HEK293T (cell line): Measurements from ENCODE around the gene SNRNP40.

Experiments
- CTCF ChIA-PET: fragments of 350-600 bp; formaldehyde crosslinking; extraction: SDS; loops from one replicate; lab custom pipeline; 2021; ENCODE audit warnings: antibody characterized with exemption, inconsistent platforms; lab: Yijun Ruan, JAX
- POLR2A ChIA-PET: fragments of 350-600 bp; formaldehyde crosslinking; extraction: SDS; loops from one replicate; lab custom pipeline; 2020; ENCODE audit warnings: antibody characterized with exemption, inconsistent platforms; lab: Yijun Ruan, JAX
- DNase-seq: peaks from one replicate; pipeline ENCODE4 v3.0.0; 2012; ENCODE audit warnings: mixed read lengths; ENCODE audit errors: extremely low spot score
- ARNT ChIP-seq: fragments of 450-650 bp; IDR thresholded peaks from 2 replicates; pipeline ENCODE4 v1.6.1; 2017; ENCODE audit warnings: mild to moderate bottlenecking
- BHLHE40 ChIP-seq: fragments of 450-650 bp; IDR thresholded peaks from 2 replicates; pipeline ENCODE4 v1.6.1; 2016; ENCODE audit warnings: mild to moderate bottlenecking, moderate library complexity, borderline replicate concordance
- CTBP1 ChIP-seq: fragments of 450-650 bp; IDR thresholded peaks from 2 replicates; pipeline ENCODE4 v1.6.1; 2016; ENCODE audit warnings: borderline replicate concordance
- ELF4 ChIP-seq: fragments of 450-650 bp; IDR thresholded peaks from 2 replicates; pipeline ENCODE4 v1.6.1; 2017; ENCODE audit warnings: antibody characterized with exemption
- FOXA1 ChIP-seq: fragments of 450-650 bp; IDR thresholded peaks from 2 replicates; pipeline ENCODE4 v1.6.1; 2016; ENCODE audit warnings: mild to moderate bottlenecking
- FOXK2 ChIP-seq: fragments of 450-650 bp; IDR thresholded peaks from 2 replicates; pipeline ENCODE4 v1.6.1; 2016; ENCODE audit warnings: mild to moderate bottlenecking
- FOXM1 ChIP-seq: fragments of 450-650 bp; IDR thresholded peaks from 2 replicates; pipeline ENCODE4 v1.6.1; 2017; ENCODE audit warnings: mild to moderate bottlenecking, borderline replicate concordance
- HDGF ChIP-seq: fragments of 450-650 bp; IDR thresholded peaks from 2 replicates; pipeline ENCODE4 v1.6.1; 2017; ENCODE audit warnings: antibody characterized with exemption, borderline replicate concordance
- L3MBTL2 ChIP-seq: fragments of 450-650 bp; conservative IDR thresholded peaks from 2 replicates; pipeline ENCODE4 v1.6.1; 2016; ENCODE audit warnings: mild to moderate bottlenecking
- LEF1 ChIP-seq: fragments of 450-650 bp; IDR thresholded peaks from 2 replicates; pipeline ENCODE4 v1.6.1; 2017; ENCODE audit warnings: mild to moderate bottlenecking, borderline replicate concordance
- NFRKB ChIP-seq: fragments of 450-650 bp; IDR thresholded peaks from 2 replicates; pipeline ENCODE4 v1.6.1; 2016; ENCODE audit warnings: mild to moderate bottlenecking, moderate library complexity
- PKNOX1 ChIP-seq: fragments of 450-650 bp; IDR thresholded peaks from 2 replicates; pipeline ENCODE4 v1.6.1; 2016
- SP1 ChIP-seq: fragments of 450-650 bp; IDR thresholded peaks from 2 replicates; pipeline ENCODE4 v1.6.1; 2017
- SUZ12 ChIP-seq: fragments of 450-650 bp; IDR thresholded peaks from 2 replicates; pipeline ENCODE4 v1.6.1; 2016; ENCODE audit warnings: mild to moderate bottlenecking
- TARDBP ChIP-seq: fragments of 450-650 bp; IDR thresholded peaks from 2 replicates; pipeline ENCODE4 v1.6.1; 2016
- ZNF384 ChIP-seq: fragments of 450-650 bp; IDR thresholded peaks from 2 replicates; pipeline ENCODE4 v1.6.1; 2016

Gene SNRNP40

GRCh38 chr1:31296486-31297276 is at the start of gene SNRNP40, which contains the start of gene ZCCHC17:
TSS of gene SNRNP40 (minus strand) at chr1:31296788. CDS start at chr1:31296751, 37 bp downstream.
TSS of gene ZCCHC17 (plus strand) at chr1:31297032. CDS start at chr1:31310099, 13,067 bp downstream.
- DNase-seq, result peak; percentile 99
- ChIA-PET POLR2A (interaction anchor here (0.7 to 1.6 kb wide), 32 partner anchors 9 to 275 kb away, joined by 3 to 20 read pairs (median 4); partner anchors contain the start of gene FABP3), CTCF (interaction anchor here (0.9 to 1.1 kb wide), 2 partner anchors 77 to 98 kb away, joined by 3 read pairs; partner anchors contain the start of gene FABP3)
- TF ChIP-seq ELF4, result peak; percentile 42
- TF ChIP-seq SUZ12, result no peak
- TF ChIP-seq PKNOX1, result no peak
- no peak for TF ChIP-seq FOXM1
- no peak for TF ChIP-seq FOXK2
- no peak for TF ChIP-seq ARNT
- TF ChIP-seq HDGF, result no peak
- no peak for TF ChIP-seq TARDBP
- TF ChIP-seq NFRKB, result peak; percentile 68; the same call in 1 of the 2 replicates
- no peak for TF ChIP-seq LEF1
- TF ChIP-seq L3MBTL2, result peak; percentile 66

GRCh38 chr1:31345635-31346034 is 49.0 kb upstream of the SNRNP40 start:
- ChIA-PET POLR2A (no interaction called here), CTCF (no interaction called here)
- no peak for DNase-seq
- no peak for TF ChIP-seq ARNT
- no peak for TF ChIP-seq BHLHE40
- no peak for TF ChIP-seq CTBP1
- TF ChIP-seq FOXA1, result no peak
- no peak for TF ChIP-seq L3MBTL2
- TF ChIP-seq NFRKB, result no peak
- TF ChIP-seq LEF1, result no peak
- TF ChIP-seq ELF4, result no peak
- TF ChIP-seq TARDBP, result no peak
- no peak for TF ChIP-seq ZNF384
- TF ChIP-seq SUZ12, result no peak
- no peak for TF ChIP-seq PKNOX1
- no peak for TF ChIP-seq FOXK2
- TF ChIP-seq SP1, result no peak
- no peak for TF ChIP-seq FOXM1
- no peak for TF ChIP-seq HDGF

- CTCF ChIA-PET, result interaction anchor here (0.5 kb wide), 1 partner anchor 156 kb away, joined by 3 read pairs; no protein-coding TSS in a partner anchor
- TF ChIP-seq TARDBP (no peak), FOXM1 (no peak), L3MBTL2 (no peak)
- POLR2A ChIA-PET, result no interaction called here
- no peak for DNase-seq
These were observed 47.9 kb upstream of the SNRNP40 start for GRCh38 chr1:31344503-31344902.

GRCh38 chr1:31336687-31337467 is 40.3 kb upstream of the SNRNP40 start:
- ChIA-PET CTCF (interaction anchor here (0.6 to 1.1 kb wide), 2 partner anchors 153 to 1941 kb away, joined by 3 to 5 read pairs; no protein-coding TSS in a partner anchor), POLR2A (no interaction called here)
- TF ChIP-seq CTBP1, result no peak
- TF ChIP-seq SP1, result no peak
- DNase-seq, result no peak

GRCh38 chr1:31335007-31335406 is 38.4 kb upstream of the SNRNP40 start:
- no peak for TF ChIP-seq FOXA1
- ChIA-PET CTCF (interaction anchor here (1.2 kb wide), 1 partner anchor 150 kb away, joined by 5 read pairs; no protein-coding TSS in a partner anchor), POLR2A (no interaction called here)
- DNase-seq, result peak; percentile 42

- DNase-seq, result no peak
- TF ChIP-seq SP1 (no peak), FOXK2 (no peak), LEF1 (no peak), SUZ12 (no peak), FOXM1 (no peak), ZNF384 (no peak), HDGF (no peak), ARNT (no peak), CTBP1 (no peak), TARDBP (no peak), FOXA1 (no peak), L3MBTL2 (no peak), ELF4 (no peak), PKNOX1 (no peak), BHLHE40 (no peak), NFRKB (no peak)
- POLR2A ChIA-PET, result interaction anchor here (1.7 kb wide), 1 partner anchor 31 kb away, joined by 7 read pairs; the partner anchor contains the start of genes SNRNP40 and ZCCHC17
- CTCF ChIA-PET, result interaction anchor here (0.7 kb wide), 1 partner anchor 548 kb away, joined by 4 read pairs; no protein-coding TSS in a partner anchor
These were observed 30.8 kb upstream of the SNRNP40 start for GRCh38 chr1:31327381-31327780.
